Cardiac muscle cell (in vitro differentiated cells and primary cell): ENCODE results near the gene SCGB1D1. TPM values are rescaled to one million over a fixed set of nuclear protein-coding genes. Genes with fewer than 3 reads are reported as not detected.
A peak's percentile ranks its signal among the peaks of the same experiment; 100 is the strongest.

Experiments
- DNase-seq, 2 donors: peaks; one replicate each; pipeline versions ENCODE4 v3.0.0 to v3.0.0-alpha.2; 2010 to 2017; ENCODE audit warnings: low read depth in 1 of 2, low spot score in 1 of 2
- H3K27ac ChIP-seq: fragments of 200-600 bp; sonication (generic); 2 replicates; pipeline ENCODE4 v1.5.1; 2016
- H3K27me3 ChIP-seq: fragments of 200-600 bp; sonication (generic); 2 replicates; pipeline ENCODE4 v1.6.0; 2016; ENCODE audit warnings: control low read depth
- H3K36me3 ChIP-seq: fragments of 200-600 bp; sonication (generic); 2 replicates; pipeline ENCODE4 v1.5.1; 2016; ENCODE audit warnings: control low read depth
- H3K4me1 ChIP-seq: fragments of 200-600 bp; sonication (generic); 2 replicates; pipeline ENCODE4 v1.8.1; 2017; ENCODE audit warnings: low read depth, mild to moderate bottlenecking, mixed run types
- H3K4me3 ChIP-seq: fragments of 200-600 bp; sonication (generic); 2 replicates; pipeline ENCODE4 v1.5.1; 2016; ENCODE audit warnings: mild to moderate bottlenecking
- H3K9me3 ChIP-seq: fragments of 200-600 bp; sonication (generic); 2 replicates; pipeline ENCODE4 v1.5.1; 2017; ENCODE audit warnings: low read depth, mild to moderate bottlenecking, control low read depth
- CTCF ChIP-seq: IDR thresholded peaks from 2 replicates; pipeline ENCODE4 v1.5.1; 2012; ENCODE audit warnings: low read depth, mild to moderate bottlenecking, low read length
- polyA plus RNA-seq: library from polyadenylated mRNA; unstranded; fragments of >200 nt; fragmentation: Nextera tagmentation; extraction: Ambion mirVana; gene quantifications from 2 replicates; pipeline ENCODE4 v1.2.1, GENCODE V29; 2016
- total RNA-seq: library from RNA; depleted of rRNA; stranded (reverse); fragments of >200 nt; gene quantifications from 2 replicates; pipeline ENCODE4 v1.2.3, GENCODE V29; 2016

The SCGB1D1 gene
- total and polyA plus RNA-seq, 2 experiments from 2014 or later: not detected

GRCh38 chr11:62152245-62153086, 37.5 kb upstream of the SCGB1D1 start:
- Histone ChIP-seq H3K36me3 (peaks cover 23% of the 10 kb centered on the region), H3K4me1 (no peaks in the 10 kb centered on the region), H3K27me3 (no peaks in the 10 kb centered on the region), H3K4me3 (no peak overlapping the region), H3K27ac (no peak overlapping the region), H3K9me3 (no peaks in the 10 kb centered on the region)
- TF ChIP-seq CTCF: no peak
- no peak for DNase-seq

- peak in 1 of 2 donors; percentile 58 for DNase-seq
- peaks cover 23% of the 10 kb centered on the region for H3K36me3 ChIP-seq
- no peak overlapping the region for H3K27ac ChIP-seq
- no peaks in the 10 kb centered on the region for H3K9me3 ChIP-seq
- H3K27me3 ChIP-seq: no peaks in the 10 kb centered on the region
- H3K4me3 ChIP-seq: no peak overlapping the region
- TF ChIP-seq CTCF: no peak
- H3K4me1 ChIP-seq: no peaks in the 10 kb centered on the region
These were observed 37.0 kb upstream of the SCGB1D1 start for GRCh38 chr11:62153087-62153395.

DNA sequence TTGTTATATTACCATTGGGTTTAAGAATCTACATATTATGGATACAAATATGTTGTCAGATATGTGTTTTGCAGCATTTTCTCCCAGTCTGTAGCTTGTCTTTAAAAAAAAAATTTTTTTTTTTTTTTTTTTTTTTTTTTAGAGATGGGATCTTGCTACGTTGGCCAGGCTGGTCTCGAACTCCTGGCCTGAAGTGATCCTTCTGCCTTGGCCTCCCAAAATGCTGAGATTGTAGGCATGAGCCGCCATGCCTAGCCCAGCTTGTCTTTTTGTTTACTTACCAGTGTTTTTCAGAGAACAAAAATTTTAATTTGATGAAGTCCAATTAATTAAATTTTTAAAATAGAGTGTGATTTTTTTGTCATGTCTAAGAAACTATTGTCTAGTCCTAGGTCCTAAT, 36.4 kb upstream of the SCGB1D1 start:
- no peaks in the 10 kb centered on the region for H3K4me1 ChIP-seq
- TF ChIP-seq CTCF: no peak
- H3K36me3 ChIP-seq: peaks cover 23% of the 10 kb centered on the region
- no peak overlapping the region for H3K27ac ChIP-seq
- H3K9me3 ChIP-seq: no peaks in the 10 kb centered on the region
- no peaks in the 10 kb centered on the region for H3K27me3 ChIP-seq
- H3K4me3 ChIP-seq: no peak overlapping the region
- DNase-seq: no peak

DNA sequence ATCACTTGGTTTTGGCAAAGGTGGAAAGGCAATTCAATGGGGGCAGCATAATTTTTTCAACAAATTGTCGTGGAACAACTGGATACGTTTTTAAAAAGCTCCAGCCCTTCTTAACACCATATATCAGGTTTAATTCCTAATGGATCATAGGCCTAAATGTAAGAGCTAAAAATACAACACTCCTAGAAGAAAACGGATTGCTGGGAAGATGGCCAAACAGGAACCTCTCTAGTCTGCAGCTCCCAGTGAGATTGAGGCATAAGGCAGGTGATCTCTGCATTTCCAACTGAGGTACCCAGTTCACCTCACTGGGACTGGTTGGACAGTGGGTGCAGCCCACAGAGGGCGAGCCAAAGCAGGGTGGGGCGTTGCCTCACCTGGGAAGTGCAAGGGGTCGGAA, 32.4 kb upstream of the SCGB1D1 start:
- Histone ChIP-seq H3K27ac (no peak overlapping the region), H3K4me1 (no peaks in the 10 kb centered on the region), H3K27me3 (no peaks in the 10 kb centered on the region), H3K9me3 (no peaks in the 10 kb centered on the region), H3K4me3 (no peak overlapping the region), H3K36me3 (peaks cover 6% of the 10 kb centered on the region)
- TF ChIP-seq CTCF: no peak
- no peak for DNase-seq

- Histone ChIP-seq H3K36me3 (no peaks in the 10 kb centered on the region), H3K4me3 (no peak overlapping the region), H3K9me3 (no peaks in the 10 kb centered on the region), H3K27me3 (peaks cover 7% of the 10 kb centered on the region), H3K27ac (no peak overlapping the region), H3K4me1 (no peaks in the 10 kb centered on the region)
- no peak for TF ChIP-seq CTCF
- DNase-seq: no peak
These were observed 23.6 kb upstream of the SCGB1D1 start for GRCh38 chr11:62166371-62166770.

- no peak for DNase-seq
- TF ChIP-seq CTCF: no peak
- H3K27ac ChIP-seq: no peak overlapping the region
- H3K4me1 ChIP-seq: no peaks in the 10 kb centered on the region
- H3K9me3 ChIP-seq: no peaks in the 10 kb centered on the region
- H3K27me3 ChIP-seq: peaks cover 36% of the 10 kb centered on the region
- H3K4me3 ChIP-seq: no peak overlapping the region
- no peaks in the 10 kb centered on the region for H3K36me3 ChIP-seq
These were observed 20.6 kb upstream of the SCGB1D1 start for GRCh38 chr11:62169448-62169847.
